ENCODE data around the gene HMX1.

Gene HMX1

DNA sequence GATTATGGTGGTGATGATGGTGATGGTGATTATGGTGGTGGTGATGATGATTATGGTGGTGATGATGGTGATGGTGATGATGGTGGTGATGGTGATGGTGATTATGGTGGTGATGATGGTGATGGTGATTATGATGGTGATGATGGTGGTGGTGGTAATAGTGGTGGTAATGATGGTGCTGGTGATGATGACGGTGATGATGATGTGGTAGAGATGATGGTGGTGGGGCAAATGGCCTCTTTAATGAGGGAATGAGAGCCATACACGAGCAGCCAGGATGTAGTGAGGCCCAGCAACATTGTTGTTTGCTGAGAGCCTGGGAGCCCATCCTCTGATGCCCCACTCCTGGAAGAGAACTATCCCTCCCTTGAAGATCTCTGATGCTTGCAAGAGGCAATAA, 29.0 kb downstream of the HMX1 start:
- DNase-seq (ENCODE audit: low read depth in 3 of 3, low spot score in 1 of 3) = no peak

- DNase-seq (ENCODE audit: low read depth in 3 of 3, low spot score in 1 of 3) = no peak
These were observed 29.9 kb downstream of the HMX1 start for GRCh38 chr4:8841678-8842268.

GRCh38 chr4:8840816-8841455, 30.7 kb downstream of the HMX1 start:
- DNase-seq (ENCODE audit: low read depth in 3 of 3, low spot score in 1 of 3) = no peak

GRCh38 chr4:8840006-8840793, 31.4 kb downstream of the HMX1 start:
- no peak for DNase-seq (ENCODE audit: low read depth in 3 of 3, low spot score in 1 of 3)

GRCh38 chr4:8838961-8839431, 32.6 kb downstream of the HMX1 start:
- no peak for DNase-seq (ENCODE audit: low read depth in 3 of 3, low spot score in 1 of 3)

DNA sequence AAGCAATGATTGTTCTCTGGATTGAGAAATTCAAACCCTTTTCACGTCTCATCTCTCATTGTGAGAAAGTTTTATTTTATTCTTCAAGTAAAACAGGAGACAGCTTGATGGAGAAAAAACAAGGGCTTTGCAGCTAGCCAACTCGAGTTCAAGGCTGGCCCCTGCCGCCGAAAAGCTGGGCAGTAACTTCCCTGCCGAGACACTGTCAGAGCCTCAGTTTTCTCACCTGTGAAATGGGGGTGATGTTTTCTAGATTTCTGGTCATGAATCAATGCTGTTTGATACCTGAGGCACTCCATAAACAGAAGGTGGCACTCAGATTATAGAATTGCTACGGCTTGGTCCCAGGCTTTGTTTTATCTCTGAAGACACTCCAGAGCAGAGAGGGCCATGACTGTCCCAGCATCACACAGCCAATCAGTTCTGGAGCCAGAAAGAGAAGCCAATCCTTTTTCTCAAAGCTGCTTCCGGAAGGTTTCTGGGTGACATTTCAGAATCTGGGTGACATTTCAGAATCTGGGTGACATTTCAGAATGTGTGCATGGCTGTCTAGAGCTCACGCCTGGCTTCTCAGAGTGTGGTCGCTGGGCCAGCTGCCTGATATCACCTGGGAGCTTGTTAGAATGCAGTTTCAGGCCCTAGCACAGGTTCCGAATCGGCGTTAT, 33.2 kb downstream of the HMX1 start:
- no peak for DNase-seq (ENCODE audit: low read depth in 3 of 3, low spot score in 1 of 3)

GRCh38 chr4:8837181-8837841, 34.3 kb downstream of the HMX1 start:
- DNase-seq (ENCODE audit: low read depth in 3 of 3, low spot score in 1 of 3) = no peak

DNA sequence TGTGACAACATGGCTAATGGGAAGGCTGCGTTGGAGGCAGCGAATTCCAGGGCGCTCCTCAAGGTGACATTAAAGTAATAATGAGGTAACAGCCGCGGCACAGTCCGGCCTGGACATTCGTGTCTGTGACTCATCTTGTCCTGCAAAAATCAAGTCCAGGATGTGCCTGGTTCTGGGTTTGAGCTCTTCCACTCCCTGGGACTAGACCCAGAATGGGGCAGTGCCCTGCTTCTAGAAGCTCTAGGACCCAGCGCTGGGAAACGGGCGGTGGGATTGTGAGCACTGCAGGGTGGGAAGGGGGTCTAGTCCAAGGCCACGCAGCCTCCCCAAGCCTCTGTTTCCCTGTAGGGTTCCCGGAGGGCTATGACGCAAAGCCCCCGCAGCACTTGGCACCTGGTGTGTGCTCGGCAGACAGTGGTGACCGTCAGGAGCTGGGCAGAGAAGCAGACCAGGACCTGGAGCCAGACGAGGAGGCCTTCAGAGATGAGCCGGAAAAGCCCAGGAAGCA, 34.9 kb downstream of the HMX1 start:
- no peak for DNase-seq (ENCODE audit: low read depth in 3 of 3, low spot score in 1 of 3)

- DNase-seq (ENCODE audit: low read depth in 3 of 3, low spot score in 1 of 3) = no peak
These were observed 35.9 kb downstream of the HMX1 start for GRCh38 chr4:8835521-8836365.

GRCh38 chr4:8834681-8835220, 36.9 kb downstream of the HMX1 start:
- DNase-seq (ENCODE audit: low read depth in 3 of 3, low spot score in 1 of 3) = no peak

- DNase-seq (ENCODE audit: low read depth in 3 of 3, low spot score in 1 of 3) = no peak
These were observed 39.3 kb downstream of the HMX1 start for GRCh38 chr4:8832113-8832915.

- DNase-seq (ENCODE audit: low read depth in 3 of 3, low spot score in 1 of 3) = no peak
These were observed 40.2 kb downstream of the HMX1 start for GRCh38 chr4:8831221-8832112.

DNA sequence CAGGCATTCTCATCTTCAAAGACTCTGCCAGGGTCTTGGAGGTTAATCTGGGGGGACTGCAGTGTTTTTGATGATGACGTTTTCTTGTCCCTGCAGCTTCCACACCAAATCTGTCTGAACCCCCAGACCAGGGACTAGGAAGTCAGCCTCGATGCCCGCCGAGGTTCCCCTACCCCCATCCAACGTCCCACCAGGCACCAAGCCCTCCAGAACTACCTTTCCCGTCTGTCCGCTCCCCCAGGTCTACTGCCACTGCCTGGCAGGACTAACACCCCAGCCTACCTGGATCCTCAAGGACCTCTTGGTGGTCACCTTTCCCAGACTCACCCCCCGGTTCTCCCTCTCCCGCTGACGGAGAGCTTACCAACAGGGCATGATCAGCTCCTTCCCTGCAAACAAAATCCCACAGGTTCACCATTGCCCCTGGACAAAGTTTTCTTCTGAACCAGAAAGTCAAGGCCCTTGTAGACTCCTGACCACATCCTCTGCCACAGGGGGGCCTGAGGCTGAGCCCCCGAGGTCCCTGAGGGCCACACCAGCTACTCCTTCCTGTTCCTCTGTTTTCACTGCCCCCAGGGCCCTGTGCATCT, 40.9 kb downstream of the HMX1 start:
- DNase-seq (ENCODE audit: low read depth in 3 of 3, low spot score in 1 of 3) = no peak

- no peak for DNase-seq (ENCODE audit: low read depth in 3 of 3, low spot score in 1 of 3)
These were observed 41.6 kb downstream of the HMX1 start for GRCh38 chr4:8830056-8830455.

DNA sequence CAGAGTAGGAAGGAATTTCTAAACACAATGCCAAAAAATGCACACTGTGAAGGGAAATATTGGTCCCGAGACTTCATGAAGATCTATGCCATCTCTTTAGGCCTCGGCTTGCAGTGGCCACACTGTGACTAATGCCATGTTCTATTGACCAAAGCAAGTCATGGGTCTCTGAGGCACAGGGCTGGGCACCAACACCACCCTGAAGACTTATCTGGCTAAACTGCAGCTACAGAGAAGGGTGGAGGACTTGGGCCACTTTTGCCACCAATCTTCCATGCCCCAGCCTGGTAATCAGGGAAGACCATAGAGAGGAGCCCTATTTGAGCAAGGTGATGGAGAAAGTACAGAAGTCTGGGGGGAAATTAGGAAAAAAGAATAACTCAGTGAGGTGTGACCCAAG, 42.1 kb downstream of the HMX1 start:
- no peak for DNase-seq (ENCODE audit: low read depth in 3 of 3, low spot score in 1 of 3)

GRCh38 chr4:8828869-8829268, 42.8 kb downstream of the HMX1 start:
- no peak for DNase-seq (ENCODE audit: low read depth in 3 of 3, low spot score in 1 of 3)

GRCh38 chr4:8821151-8821950, 50.3 kb downstream of the HMX1 start:
- no peak for DNase-seq (ENCODE audit: low read depth in 3 of 3, low spot score in 1 of 3)

Measured in stimulated activated CD4-positive, alpha-beta T cell treated with anti-CD3 and anti-CD28 coated beads, TNF-alpha, amount 100 ng/mL, for 1 hour (primary cell).